ENCODE data around the gene PCP2.

- TF ChIP-seq CTCF (IDR thresholded peaks at IDR 0.05) (no peak), POLR2A (IDR thresholded peaks at IDR 0.05) (no peak)
Measured at GRCh38 chr19:7619671-7620441, 13.7 kb downstream of the PCP2 start.

Measured in adrenal gland (tissue), 5 donors.